ENCODE data around the gene SCTR. TPM values are rescaled to one million over a fixed set of nuclear protein-coding genes. Genes with fewer than 3 reads are reported as not detected.

SCTR gene
- total RNA-seq, 1 experiment from 2014 or later, result not detected

GRCh38 chr2:119402106-119402505, 122.2 kb downstream of the SCTR start:
- no peak for DNase-seq (ENCODE audit: low spot score)
- in situ Hi-C loops (cut with HindIII; ENCODE audit: low sequenced_read_pairs), result no loop called here

GRCh38 chr2:119397196-119397595, 127.1 kb downstream of the SCTR start:
- in situ Hi-C loops (cut with HindIII; ENCODE audit: low sequenced_read_pairs), result no loop called here

GRCh38 chr2:119393971-119394748, 130.1 kb downstream of the SCTR start:
- in situ Hi-C loops (cut with HindIII; ENCODE audit: low sequenced_read_pairs), result no loop called here
- DNase-seq (ENCODE audit: low spot score), result no peak

More at GRCh38 chr2:119397196-119397595, 127.1 kb downstream of the SCTR start:
- no peak for DNase-seq (ENCODE audit: low spot score)

Other genes starting within 250 kb of the SCTR start
- gene C2orf76, start 157.6 kb downstream of the SCTR start, total RNA-seq (2014; rRNA removed; shearing (Covaris generic)), result 18.6 and 20.9 TPM in 2 replicates
- gene DBI, start 157.5 kb downstream of the SCTR start, total RNA-seq (2014; rRNA removed; shearing (Covaris generic)), result 73.3 and 104 TPM in 2 replicates
- gene TMEM37, start 92.6 kb downstream of the SCTR start, total RNA-seq (2014; rRNA removed; shearing (Covaris generic)), result 0.37 and 3.1 TPM in 2 replicates
- gene CFAP221, start 20.0 kb upstream of the SCTR start, total RNA-seq (2014; rRNA removed; shearing (Covaris generic)), result 0.74 and 2.7 TPM in 2 replicates
- gene TMEM177, start 154.7 kb upstream of the SCTR start, total RNA-seq (2014; rRNA removed; shearing (Covaris generic)), result 52.6 and 58.4 TPM in 2 replicates
- gene PTPN4, start 235.4 kb upstream of the SCTR start, total RNA-seq (2014; rRNA removed; shearing (Covaris generic)), result 14.0 and 33.9 TPM in 2 replicates

Data from G401 (cell line).